H9 (cell line): ENCODE results near the gene CTDSPL. TPM values are rescaled to one million over a fixed set of nuclear protein-coding genes. Genes with fewer than 3 reads are reported as not detected.

Experiments
- DNase-seq: peaks from one replicate; pipeline ENCODE4 v3.0.0-alpha.2; 2017
- H2AFZ ChIP-seq: one replicate; pipeline ENCODE4 v1.6.1; 2013; ENCODE audit warnings: mild to moderate bottlenecking, low read length, control low read depth, moderate library complexity
- H2AK5ac ChIP-seq: 2 replicates; pipeline ENCODE4 v1.6.1; 2013; ENCODE audit warnings: low read length, control low read depth, mixed read lengths; ENCODE audit not compliant: insufficient read length
- H2BK120ac ChIP-seq: one replicate; pipeline ENCODE4 v1.6.1; 2013; ENCODE audit warnings: low read depth, mild to moderate bottlenecking, low read length, control low read depth, inconsistent platforms; ENCODE audit not compliant: poor library complexity, severe bottlenecking
- H2BK12ac ChIP-seq: 2 replicates; pipeline ENCODE4 v1.6.1; 2013; ENCODE audit warnings: low read length, control low read depth, mixed read lengths, low read depth; ENCODE audit not compliant: insufficient read length
- H2BK15ac ChIP-seq: 2 replicates; pipeline ENCODE4 v1.6.1; 2013; ENCODE audit warnings: low read depth, low read length, control low read depth
- H2BK20ac ChIP-seq: one replicate; pipeline ENCODE4 v1.6.1; 2013; ENCODE audit warnings: low read depth, mild to moderate bottlenecking, low read length, control low read depth, inconsistent platforms; ENCODE audit not compliant: poor library complexity, severe bottlenecking
- H2BK5ac ChIP-seq: 2 replicates; pipeline ENCODE4 v1.6.1; 2013; ENCODE audit warnings: low read length, control low read depth, mixed read lengths; ENCODE audit not compliant: insufficient read length
- H3K14ac ChIP-seq: 2 replicates; pipeline ENCODE4 v1.6.1; 2013; ENCODE audit warnings: low read length, control low read depth; ENCODE audit not compliant: insufficient read depth
- H3K18ac ChIP-seq: 2 replicates; pipeline ENCODE4 v1.6.1; 2013; ENCODE audit warnings: low read depth, mild to moderate bottlenecking, mixed read lengths, low read length, control low read depth; ENCODE audit not compliant: insufficient read length
- H3K23ac ChIP-seq: 2 replicates; pipeline ENCODE4 v1.6.1; 2013; ENCODE audit warnings: low read length, control low read depth, mixed read lengths, low read depth; ENCODE audit not compliant: insufficient read length
- H3K23me2 ChIP-seq: 2 replicates; pipeline ENCODE4 v1.6.1; 2013; ENCODE audit warnings: low read depth, mild to moderate bottlenecking, mixed read lengths, low read length, control low read depth; ENCODE audit not compliant: insufficient read length, poor library complexity, severe bottlenecking
- H3K27ac ChIP-seq: 2 replicates; pipeline ENCODE4 v1.5.1; 2013; ENCODE audit warnings: low read length, control low read depth, mixed read lengths, low read depth; ENCODE audit not compliant: insufficient read length
- H3K27me3 ChIP-seq: 2 replicates; pipeline ENCODE4 v1.6.1; 2013; ENCODE audit warnings: low read length, control low read depth, inconsistent platforms; ENCODE audit not compliant: insufficient read depth
- H3K4ac ChIP-seq: 2 replicates; pipeline ENCODE4 v1.6.1; 2013; ENCODE audit warnings: low read depth, mild to moderate bottlenecking, control low read depth, inconsistent platforms, low read length, moderate library complexity
- H3K4me1 ChIP-seq: 2 replicates; pipeline ENCODE4 v1.6.1; 2013; ENCODE audit warnings: low read length, control low read depth, inconsistent platforms; ENCODE audit not compliant: insufficient read depth
- H3K4me2 ChIP-seq: 2 replicates; pipeline ENCODE4 v1.6.1; 2013; ENCODE audit warnings: low read length, control low read depth, mixed read lengths; ENCODE audit not compliant: insufficient read length, insufficient read depth
- H3K56ac ChIP-seq: 2 replicates; pipeline ENCODE4 v1.6.1; 2013; ENCODE audit warnings: low read depth, mild to moderate bottlenecking, mixed read lengths, low read length, control low read depth; ENCODE audit not compliant: insufficient read length
- H3K79me1 ChIP-seq: 2 replicates; pipeline ENCODE4 v1.6.1; 2013; ENCODE audit warnings: low read depth, mild to moderate bottlenecking, moderate library complexity, low read length, control low read depth, inconsistent platforms; ENCODE audit not compliant: insufficient read depth, poor library complexity, severe bottlenecking
- H3K79me2 ChIP-seq: 2 replicates; pipeline ENCODE4 v1.6.1; 2013; ENCODE audit warnings: low read length, control low read depth, inconsistent platforms; ENCODE audit not compliant: insufficient read depth
- H3K9ac ChIP-seq: 2 replicates; pipeline ENCODE4 v1.6.1; 2013; ENCODE audit warnings: low read length, control low read depth, mixed read lengths; ENCODE audit not compliant: insufficient read length; ENCODE audit errors: extremely low read depth
- H3K9me3 ChIP-seq: one replicate; pipeline ENCODE4 v1.6.1; 2013; ENCODE audit warnings: low read depth, low read length, inconsistent platforms; ENCODE audit not compliant: control insufficient read depth
- H3T11ph ChIP-seq: one replicate; pipeline ENCODE4 v1.6.1; 2013; ENCODE audit warnings: mild to moderate bottlenecking, low read length, control low read depth, inconsistent platforms
- H4K20me1 ChIP-seq: one replicate; pipeline ENCODE4 v1.6.1; 2013; ENCODE audit not compliant: control insufficient read depth, insufficient read length, insufficient read depth
- H4K5ac ChIP-seq: 2 replicates; pipeline ENCODE4 v1.6.1; 2013; ENCODE audit warnings: low read depth, mild to moderate bottlenecking, mixed read lengths, low read length, control low read depth; ENCODE audit not compliant: insufficient read length
- H4K8ac ChIP-seq: replicated peaks from 2 replicates; pipeline ENCODE4 v1.6.1; 2013; ENCODE audit warnings: low read length, control low read depth, mixed read lengths, low read depth; ENCODE audit not compliant: insufficient read length
- H4K91ac ChIP-seq: 2 replicates; pipeline ENCODE4 v1.6.1; 2013; ENCODE audit warnings: low read depth, mild to moderate bottlenecking, moderate library complexity, mixed read lengths, low read length, control low read depth; ENCODE audit not compliant: insufficient read length
- H3K27ac Mint-ChIP-seq, 3 experiments: 2 replicates in 2 of 3; 3 replicates in 1 of 3; pipeline ENCODE4 v1.8.0; 2020 to 2021; ENCODE audit warnings: mixed read lengths in 3 of 3, mild to moderate bottlenecking in 1 of 3, moderate library complexity in 1 of 3
- H3K27me3 Mint-ChIP-seq: 2 replicates; pipeline ENCODE4 v1.8.0; 2021; ENCODE audit warnings: low read depth, mild to moderate bottlenecking, moderate library complexity, mixed read lengths
- H3K36me3 Mint-ChIP-seq, 3 experiments: 2 replicates in 2 of 3; 3 replicates in 1 of 3; pipeline ENCODE4 v1.8.0; 2020 to 2021; ENCODE audit warnings: low read depth in 3 of 3, mixed read lengths in 3 of 3; ENCODE audit not compliant: insufficient read depth in 1 of 3
- H3K4me1 Mint-ChIP-seq, 2 experiments: 2 replicates each; pipeline ENCODE4 v1.8.0; 2020; ENCODE audit warnings: mixed read lengths in 2 of 2
- H3K4me3 Mint-ChIP-seq, 2 experiments: 2 replicates in 1 of 2; 3 replicates in 1 of 2; pipeline ENCODE4 v1.8.0; 2020 to 2021; ENCODE audit warnings: mild to moderate bottlenecking in 2 of 2, mixed read lengths in 2 of 2, moderate library complexity in 1 of 2
- H3K9me3 Mint-ChIP-seq, 2 experiments: 2 replicates in 1 of 2; 3 replicates in 1 of 2; pipeline ENCODE4 v1.8.0; 2020; ENCODE audit warnings: mild to moderate bottlenecking in 2 of 2, mixed read lengths in 2 of 2, moderate library complexity in 1 of 2
- CTCF ChIP-seq: fragments of 200-600 bp; sonication (generic); conservative IDR thresholded peaks from 3 replicates; pipeline ENCODE4 v1.8.0; 2021; ENCODE audit warnings: antibody characterized with exemption, mild to moderate bottlenecking
- WGBS: extraction: QIAGEN DNeasy Blood & Tissue Kit; methylation state at CpG from one replicate; pipeline ENCODE4 v1.1.7; 2013; ENCODE audit warnings: missing lambda C conversion rate, low lambda C conversion rate, mixed read lengths; ENCODE audit not compliant: insufficient read length; ENCODE audit errors: extremely low coverage; 5-methylcytosine and 5-hydroxymethylcytosine counted together
- total RNA-seq: library from RNA; stranded (reverse); gene quantifications from 2 replicates; pipeline ENCODE4 v1.2.1, GENCODE V29; 2021

The CTDSPL gene
- total RNA-seq, 1 experiment from 2014 or later: 20.8 TPM

- H3K36me3 Mint-ChIP-seq: peaks cover 0 to 4% (median 2%) of the 10 kb centered on the region in 3 experiments; a peak in 3 of 7 replicates
- no peak overlapping the region for H3K18ac ChIP-seq
- WGBS: no CpG with 5 or more reads among the region's 10 CpGs
- no peak overlapping the region for H2AFZ ChIP-seq
- no peak overlapping the region for H3K23ac ChIP-seq
- no peak overlapping the region for H2AK5ac ChIP-seq
- no peak overlapping the region for H2BK5ac ChIP-seq
- TF ChIP-seq CTCF: no peak
- no peak overlapping the region for H3K4me3 Mint-ChIP-seq
- H4K91ac ChIP-seq: no peak overlapping the region
- H3K27ac ChIP-seq: no peak overlapping the region
- H3K4me1 ChIP-seq: peaks cover 2% of the 10 kb centered on the region; the same call in 1 of the 2 replicates
- no peaks in the 10 kb centered on the region for H3K23me2 ChIP-seq
- no peak overlapping the region for H3K9ac ChIP-seq
- no peak overlapping the region for H2BK20ac ChIP-seq
- no peak overlapping the region for H3K56ac ChIP-seq
- no peak overlapping the region for H2BK15ac ChIP-seq
- no peaks in the 10 kb centered on the region for H3K79me2 ChIP-seq
- no peak overlapping the region; a peak in 1 of 7 replicates for H3K27ac Mint-ChIP-seq
- no peaks in the 10 kb centered on the region for H4K20me1 ChIP-seq
- no peak overlapping the region for H3T11ph ChIP-seq
- H3K4me1 Mint-ChIP-seq: peaks cover 19 to 44% of the 10 kb centered on the region in 2 experiments
- H3K4me2 ChIP-seq: no peak overlapping the region
- DNase-seq: no peak
- no peaks in the 10 kb centered on the region for H3K9me3 ChIP-seq
- no peaks in the 10 kb centered on the region; the same call in 1 of the 2 replicates for H3K27me3 ChIP-seq
- H4K5ac ChIP-seq: no peak overlapping the region
- no peaks in the 10 kb centered on the region for H3K79me1 ChIP-seq
- H3K14ac ChIP-seq: no peak overlapping the region
- peaks cover 21% of the 10 kb centered on the region for H3K27me3 Mint-ChIP-seq
- H3K4ac ChIP-seq: no peak overlapping the region
- no peak overlapping the region for H2BK12ac ChIP-seq
- no peak overlapping the region for H4K8ac ChIP-seq
- H3K9me3 Mint-ChIP-seq: no peaks in the 10 kb centered on the region; a peak in 1 of 5 replicates
- H2BK120ac ChIP-seq: no peak overlapping the region
Measured at GRCh38 chr3:37995652-37996641, 134.3 kb downstream of the CTDSPL start.
